GM18498 (cell line): ENCODE data around the gene PIK3CD.
"Not testable (repeated sequence)": the region's sequence is repeated elsewhere in the genome, so short reads cannot be mapped to it uniquely, and the experiment has no call there.

Experiments used
- ATAC-seq: cut with Tn5 transposase; IDR thresholded peaks from one replicate; pipeline ENCODE4 v1.9.1; 2021; ENCODE audit warnings: mild to moderate bottlenecking, moderate library complexity; ENCODE audit not compliant: unreplicated experiment

The PIK3CD gene

GRCh38 chr1:9653491-9654050 lies 2.0 kb downstream of the PIK3CD start:
- no peak for ATAC-seq

- ATAC-seq: no peak
These were observed 2.7 kb downstream of the PIK3CD start for GRCh38 chr1:9654051-9654833.

DNA sequence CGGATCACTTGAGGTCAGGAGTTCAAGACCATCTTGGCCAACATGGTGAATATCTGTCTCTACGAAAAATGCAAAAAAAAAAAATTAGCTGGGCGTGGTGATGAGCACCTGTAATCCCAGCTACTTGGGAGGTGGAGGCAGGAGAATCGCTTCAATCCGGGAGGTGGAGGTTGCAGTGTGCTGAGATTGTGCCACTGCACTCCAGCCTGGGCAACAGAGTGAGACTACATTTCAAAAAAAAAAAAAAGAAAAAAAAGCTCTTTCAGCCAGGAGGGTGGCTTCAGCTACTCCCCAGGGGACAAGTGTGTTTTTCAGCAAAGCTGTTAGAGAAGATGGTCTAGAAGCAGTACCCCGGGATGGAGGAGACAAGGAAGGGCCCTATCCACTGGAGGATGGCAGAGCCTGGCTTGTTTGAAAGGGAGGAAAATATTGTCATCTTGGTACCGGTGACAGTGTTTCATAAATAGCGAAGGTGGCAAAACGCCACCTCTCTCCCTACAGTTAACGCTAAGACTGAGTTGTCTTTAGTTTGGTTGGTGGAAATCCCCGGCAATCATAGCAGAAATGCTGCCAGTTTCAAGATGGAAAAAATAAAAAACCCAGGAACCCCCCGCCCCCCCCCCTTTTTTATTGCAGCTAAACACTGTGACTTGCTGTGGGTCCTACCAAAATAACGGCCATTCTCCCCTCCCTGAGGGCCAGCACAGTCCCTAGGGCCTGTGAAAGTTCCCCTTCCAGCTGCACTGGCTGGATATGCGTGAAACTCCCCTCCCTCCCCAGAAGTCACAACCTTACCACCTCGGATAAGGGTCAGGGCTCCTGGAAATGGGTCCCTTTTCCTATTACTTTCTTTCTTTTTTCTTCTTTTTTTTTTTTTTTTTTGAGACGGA lies 3.5 kb downstream of the PIK3CD start:
- no peak for ATAC-seq

DNA sequence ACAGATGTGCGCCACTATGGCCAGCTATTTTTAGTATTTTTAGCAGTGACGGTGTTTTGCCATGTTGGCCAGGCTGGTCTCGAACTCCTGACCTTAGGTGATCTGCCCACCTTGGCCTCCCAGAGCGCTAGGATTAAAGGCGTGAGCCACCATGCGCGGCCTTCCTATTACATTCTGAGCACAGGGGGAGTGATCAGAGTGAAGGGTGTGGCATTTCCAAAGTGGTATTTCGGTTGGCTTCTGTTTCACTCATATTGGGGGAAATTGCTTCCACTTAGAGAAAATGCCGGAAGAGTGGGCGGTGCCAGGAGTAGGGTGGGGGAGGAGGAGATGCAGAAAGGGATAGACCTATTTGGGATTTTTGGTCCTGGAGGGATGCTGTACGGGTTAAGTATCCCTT lies 4.3 kb downstream of the PIK3CD start:
- no peak for ATAC-seq

DNA sequence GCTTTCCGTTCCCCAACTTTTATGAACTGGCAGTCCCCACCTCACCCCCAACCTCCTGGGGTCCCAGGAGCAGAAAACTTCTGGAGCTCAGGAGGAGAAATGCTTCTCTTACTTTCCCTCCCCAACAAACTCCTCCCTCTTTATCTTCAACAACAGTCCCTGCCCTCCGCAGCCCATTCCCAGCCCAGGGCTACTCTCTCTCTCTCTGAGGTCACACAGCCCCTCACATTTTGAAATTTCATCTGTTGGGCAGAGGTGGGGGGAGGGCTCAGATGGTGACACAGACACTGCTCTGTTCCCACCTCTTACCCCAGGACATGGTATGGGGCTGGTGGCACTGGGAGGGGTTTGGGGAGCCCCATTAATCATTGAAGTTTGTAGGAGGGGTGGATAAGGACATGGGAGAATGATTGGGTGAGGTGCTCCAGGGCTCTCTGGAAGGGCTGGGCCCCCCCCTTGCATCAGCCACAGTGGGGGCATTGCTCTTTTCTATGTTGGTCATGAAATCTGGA lies 6.0 kb downstream of the PIK3CD start:
- no peak for ATAC-seq

DNA sequence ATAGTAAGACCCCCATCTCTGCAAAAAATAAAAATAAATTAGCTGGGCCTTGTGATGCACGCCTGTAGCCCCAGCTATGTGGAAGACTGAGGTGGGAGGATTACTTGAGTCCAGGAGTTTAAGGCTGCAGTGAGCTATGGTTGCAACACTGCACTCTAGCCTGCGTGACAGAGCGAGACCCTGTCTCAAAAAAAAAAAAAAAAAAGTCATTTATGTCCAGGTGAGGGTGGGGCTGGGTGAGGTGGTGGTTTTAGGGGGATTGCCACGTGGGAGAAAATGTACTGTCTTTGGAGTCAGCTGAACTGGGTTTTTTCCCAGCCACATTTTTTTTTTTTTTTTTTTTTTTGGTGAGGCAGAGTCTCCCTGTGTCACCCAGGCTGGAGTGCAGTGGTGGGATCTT lies 6.7 kb downstream of the PIK3CD start:
- ATAC-seq: no peak

DNA sequence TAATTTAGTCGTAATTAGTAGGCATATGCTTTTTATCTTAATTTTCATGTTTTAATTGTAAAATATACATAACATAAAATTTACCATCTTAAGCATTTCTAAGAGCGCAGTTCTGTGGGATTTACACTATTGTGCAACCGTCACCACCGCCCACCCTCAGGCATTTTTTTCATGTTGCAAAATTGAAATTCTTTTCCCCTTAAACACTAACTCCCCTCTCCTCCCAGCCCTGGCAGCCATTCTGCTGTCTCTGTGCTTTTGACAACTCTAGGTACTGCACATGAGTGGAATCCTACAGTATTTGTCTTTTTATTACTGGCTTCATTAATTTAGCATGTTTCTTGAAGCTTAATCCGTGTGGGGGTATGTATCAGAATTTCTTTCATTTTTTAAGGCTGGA lies 7.8 kb downstream of the PIK3CD start:
- no peak for ATAC-seq

GRCh38 chr1:9663257-9663656 lies 11.7 kb downstream of the PIK3CD start:
- no peak for ATAC-seq

DNA sequence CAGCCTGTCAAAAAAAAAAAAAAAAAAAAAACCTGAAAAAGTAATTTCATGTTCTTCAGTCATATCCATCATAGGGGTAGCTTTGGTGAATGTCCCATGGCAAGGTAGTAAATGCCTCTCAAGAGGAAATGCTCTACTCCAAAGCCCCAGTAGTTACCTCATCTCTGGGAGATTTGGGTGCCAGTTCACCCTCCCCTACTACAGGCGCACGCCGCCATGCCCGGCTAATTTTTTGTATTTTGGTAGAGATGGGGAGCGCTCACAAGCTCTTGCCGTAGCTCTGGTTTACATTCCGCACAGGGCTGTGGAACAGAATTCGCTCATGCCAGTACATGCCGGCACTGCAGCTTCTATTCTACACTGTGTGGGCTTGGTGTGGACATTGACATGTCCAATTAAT lies 13.7 kb downstream of the PIK3CD start:
- ATAC-seq: no peak

- no peak for ATAC-seq
These were observed 16.5 kb downstream of the PIK3CD start for GRCh38 chr1:9668080-9668479.

GRCh38 chr1:9670085-9670484 lies 18.6 kb downstream of the PIK3CD start:
- no peak for ATAC-seq

DNA sequence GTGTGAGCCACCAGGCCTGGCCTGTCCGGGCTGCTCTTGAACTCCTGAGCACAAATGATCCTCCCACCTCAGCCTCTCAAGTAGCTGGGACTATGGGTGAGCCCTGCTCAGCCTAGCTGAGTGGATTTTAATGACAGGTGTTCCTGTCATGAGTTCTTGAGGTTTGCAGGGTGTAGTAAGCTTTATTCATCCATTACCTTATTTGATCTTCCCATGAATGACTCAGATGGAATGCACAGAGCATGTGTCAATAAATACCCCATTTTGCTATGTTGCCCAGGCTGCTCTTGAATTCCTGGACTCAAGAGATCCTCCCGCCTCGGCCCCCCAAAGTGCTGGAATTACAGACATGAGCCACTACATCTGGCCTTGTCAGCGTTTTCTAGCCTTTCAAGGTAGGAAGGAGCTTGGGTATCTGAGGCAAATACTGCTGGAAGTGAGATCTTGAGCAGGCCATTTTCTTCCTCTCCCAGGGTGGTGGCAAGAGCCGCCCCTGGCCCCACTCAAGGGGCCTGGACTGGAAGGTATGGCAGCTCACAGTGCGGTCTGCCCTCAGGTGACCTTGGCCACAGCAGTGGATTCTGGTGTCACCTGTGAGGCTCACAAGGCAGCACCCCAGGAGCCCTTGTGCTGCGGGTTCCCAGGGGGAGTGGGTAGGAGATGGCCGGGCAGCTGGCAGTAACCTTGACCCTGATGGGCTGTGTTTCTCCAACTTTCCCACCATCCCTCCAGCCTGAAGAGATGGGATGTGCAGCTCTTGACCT lies 20.0 kb downstream of the PIK3CD start:
- ATAC-seq: no peak

DNA sequence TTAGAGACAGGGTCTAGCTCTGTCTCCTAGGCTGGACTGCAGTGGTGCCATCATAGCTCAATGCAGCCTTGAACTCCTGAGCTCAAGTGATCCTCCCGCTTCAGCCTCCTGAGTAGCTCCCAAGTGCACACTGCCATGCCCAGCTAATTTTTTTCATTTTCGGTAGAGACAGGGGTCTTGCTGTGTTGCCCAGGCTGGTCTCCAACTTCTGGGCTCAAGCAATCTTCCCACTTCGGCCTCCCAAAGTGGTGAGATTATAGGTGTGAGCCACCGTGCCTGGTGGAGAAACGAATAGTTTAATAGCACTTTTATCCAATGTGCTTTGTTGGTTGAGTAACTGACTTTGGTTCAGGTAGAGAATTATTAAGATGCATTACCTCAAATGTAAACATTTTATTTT lies 20.9 kb downstream of the PIK3CD start:
- no peak for ATAC-seq

- ATAC-seq: no peak
These were observed 23.9 kb downstream of the PIK3CD start for GRCh38 chr1:9675393-9675792.

GRCh38 chr1:9676128-9676527 lies 24.6 kb downstream of the PIK3CD start:
- not testable (repeated sequence) for ATAC-seq

DNA sequence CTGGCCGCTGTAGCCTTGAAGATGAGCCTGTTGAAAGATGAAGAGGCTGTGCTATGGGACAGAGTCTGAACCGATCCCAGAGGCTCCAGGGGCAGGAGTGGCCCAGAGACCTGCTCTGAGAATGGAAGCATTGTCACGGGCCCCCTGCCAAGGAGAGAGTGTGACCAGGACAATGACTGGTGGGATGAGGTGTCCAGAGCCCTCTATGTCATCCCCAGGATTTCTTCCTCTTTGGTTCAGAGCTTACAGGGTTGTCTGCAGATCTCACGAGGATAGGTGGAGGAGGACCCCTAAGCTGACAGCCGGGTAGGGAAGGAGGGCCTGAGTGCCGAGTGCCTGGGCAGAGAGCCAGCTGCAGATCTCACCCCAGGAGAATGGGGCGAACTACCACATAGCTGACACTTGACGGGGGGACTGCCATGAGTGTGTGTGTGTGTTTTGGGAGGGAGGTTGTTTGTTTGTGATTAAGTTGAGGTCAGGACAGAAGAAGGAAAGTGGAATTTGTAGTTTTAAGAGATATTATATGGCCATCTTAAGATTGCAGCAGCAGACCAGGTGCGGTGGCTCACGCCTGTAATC lies 25.4 kb downstream of the PIK3CD start:
- ATAC-seq: no peak

DNA sequence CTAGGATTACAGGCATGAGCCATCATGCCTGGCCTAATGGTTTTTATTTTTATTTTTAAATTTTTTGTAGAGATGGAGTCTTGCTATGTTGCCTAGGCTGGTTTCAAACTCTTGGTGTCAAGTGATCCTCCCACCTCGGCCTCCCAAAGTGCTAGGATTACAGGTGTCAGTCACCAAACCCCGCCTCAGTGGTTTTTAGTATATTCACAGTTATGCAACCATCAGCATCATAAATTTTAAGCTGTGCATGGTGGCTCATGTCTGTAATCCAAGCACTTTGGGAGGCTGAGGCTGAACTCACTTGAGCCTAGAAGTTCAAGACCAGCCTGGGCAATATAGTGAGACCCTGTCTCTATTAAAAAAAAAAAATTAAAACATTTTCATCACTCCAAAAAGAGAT lies 28.6 kb downstream of the PIK3CD start:
- ATAC-seq: no peak

DNA sequence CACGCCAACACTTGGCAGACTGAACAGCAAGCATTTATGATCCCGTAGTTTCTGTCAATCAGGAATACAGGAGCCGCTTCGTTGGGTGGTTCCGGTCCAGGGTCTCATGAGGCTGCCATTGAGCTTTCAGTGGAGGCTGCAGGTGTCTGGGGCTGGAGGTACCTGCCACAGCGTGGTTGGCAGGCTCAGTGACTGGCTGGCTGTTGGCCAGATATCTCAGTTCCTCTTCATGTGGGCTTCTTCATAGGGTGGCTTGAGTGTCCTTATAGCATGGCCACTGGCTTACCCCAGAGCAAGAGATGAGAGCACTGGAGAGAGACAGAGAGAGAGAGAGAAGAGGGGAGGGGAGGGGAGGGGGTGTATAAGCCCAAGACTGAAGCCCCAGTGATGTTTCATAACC lies 29.3 kb downstream of the PIK3CD start:
- ATAC-seq: no peak

DNA sequence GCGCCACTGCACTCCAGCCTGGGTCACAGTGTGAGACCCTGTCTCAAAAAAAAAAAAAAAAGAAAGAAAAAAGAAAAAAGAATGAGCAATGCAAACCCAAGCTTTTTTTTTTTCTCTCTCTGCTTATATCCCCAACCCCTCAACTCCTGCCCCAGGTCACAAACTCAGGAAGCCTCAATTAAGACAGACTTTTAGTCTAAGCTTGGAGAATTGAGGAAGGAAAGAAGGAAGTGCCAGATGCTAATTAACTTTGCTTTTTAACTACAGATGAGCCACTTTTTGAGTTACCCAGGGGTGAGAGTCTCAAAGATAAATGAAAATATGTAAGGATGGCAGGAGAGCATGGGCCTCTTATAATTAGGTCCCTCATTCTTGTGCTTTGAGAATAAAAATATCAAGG lies 33.3 kb downstream of the PIK3CD start:
- ATAC-seq: no peak

DNA sequence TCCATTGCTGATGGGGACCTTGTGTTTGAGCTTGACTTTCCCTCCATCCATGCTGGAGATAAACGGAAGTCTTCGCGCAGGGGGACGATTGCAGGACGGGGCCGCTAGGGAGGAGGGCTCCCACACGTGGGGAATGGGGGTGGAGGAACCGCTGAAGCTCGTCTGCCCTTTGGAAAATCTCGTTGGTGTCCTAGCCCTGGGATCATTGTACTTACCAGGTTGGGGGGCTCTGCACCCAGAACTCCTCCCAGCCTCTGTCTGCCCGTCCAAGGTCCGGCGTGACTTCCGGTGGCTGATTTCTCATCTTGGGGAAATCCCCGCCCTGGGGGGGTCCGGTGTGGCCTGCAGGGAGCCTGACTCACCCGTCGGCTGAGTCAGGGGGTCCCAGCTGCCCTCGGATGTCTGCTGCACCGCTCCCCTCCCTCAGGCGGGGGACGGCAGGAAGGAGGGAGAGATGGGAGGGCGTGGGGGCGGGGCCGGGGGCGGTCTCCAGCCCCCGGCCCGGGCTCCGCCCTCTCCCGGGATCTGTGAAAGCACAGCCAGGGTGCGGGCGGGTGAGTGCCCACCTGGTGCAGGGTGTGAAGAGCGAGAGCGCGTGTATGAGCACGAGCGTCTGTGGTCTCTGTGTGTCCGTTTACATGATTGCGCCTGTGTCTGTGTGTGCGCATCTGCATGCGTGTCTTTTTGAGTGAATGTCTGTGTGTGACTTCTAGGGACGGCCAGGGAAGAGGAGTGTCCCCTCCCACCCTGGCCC lies 35.8 kb downstream of the PIK3CD start:
- peak; percentile 38 for ATAC-seq
